AG10803 (cell line): Measurements from ENCODE around the gene SLFN5.
"Not testable (repeated sequence)": the region's sequence is repeated elsewhere in the genome, so short reads cannot be mapped to it uniquely, and the experiment has no call there.

ENCODE experiments used
- DNase-seq: peaks from one replicate; pipeline ENCODE4 v3.0.0; 2010; ENCODE audit warnings: low read depth
- H3K4me3 ChIP-seq: 2 replicates; pipeline ENCODE4 v1.5.1; 2011; ENCODE audit warnings: mild to moderate bottlenecking, low read length, control low read depth
- CTCF ChIP-seq: conservative IDR thresholded peaks from 2 replicates; pipeline ENCODE4 v1.5.1; 2011; ENCODE audit warnings: mild to moderate bottlenecking, low read length, control low read depth, inconsistent platforms

Gene SLFN5

GRCh38 chr17:35255316-35255715, 12.4 kb downstream of the SLFN5 start:
- H3K4me3 ChIP-seq: no peak overlapping the region
- DNase-seq: no peak
- TF ChIP-seq CTCF: no peak

GRCh38 chr17:35256629-35257028, 13.8 kb downstream of the SLFN5 start:
- no peak for TF ChIP-seq CTCF
- DNase-seq: no peak
- no peak overlapping the region for H3K4me3 ChIP-seq

GRCh38 chr17:35257208-35257659, 14.4 kb downstream of the SLFN5 start:
- peak; percentile 42 for DNase-seq
- no peak overlapping the region for H3K4me3 ChIP-seq
- TF ChIP-seq CTCF: no peak

- TF ChIP-seq CTCF: no peak
- DNase-seq: no peak
- H3K4me3 ChIP-seq: no peak overlapping the region
These were observed 16.1 kb downstream of the SLFN5 start for GRCh38 chr17:35259001-35259400.

GRCh38 chr17:35265071-35265470, 22.2 kb downstream of the SLFN5 start:
- no peak overlapping the region for H3K4me3 ChIP-seq
- DNase-seq: no peak
- no peak for TF ChIP-seq CTCF

- TF ChIP-seq CTCF: no peak
- no peak overlapping the region for H3K4me3 ChIP-seq
These were observed 22.8 kb downstream of the SLFN5 start for GRCh38 chr17:35265566-35266141.

GRCh38 chr17:35274167-35275066, 31.5 kb downstream of the SLFN5 start:
- DNase-seq, H3K4me3 ChIP-seq: not testable (repeated sequence)

More at GRCh38 chr17:35265566-35266141, 22.8 kb downstream of the SLFN5 start:
- no peak for DNase-seq

- not testable (repeated sequence) for DNase-seq, H3K4me3 ChIP-seq
These were observed 35.6 kb downstream of the SLFN5 start for GRCh38 chr17:35278454-35278853.

- not testable (repeated sequence) for DNase-seq
These were observed 36.0 kb downstream of the SLFN5 start for GRCh38 chr17:35278876-35279275.

More at GRCh38 chr17:35278876-35279275, 36.0 kb downstream of the SLFN5 start:
- H3K4me3 ChIP-seq: not testable (repeated sequence)
